ENCODE results near the gene ZFAND3.

ZFAND3 gene

GRCh38 chr6:38188677-38189335 lies 369.3 kb downstream of the ZFAND3 start:
- no peak overlapping the region for H3K4me3 ChIP-seq (ENCODE audit: control insufficient read depth, low read depth, low read length)
- no peak for TF ChIP-seq CTCF (conservative IDR thresholded peaks at IDR 0.05; ENCODE audit: control insufficient read depth, insufficient read depth, low read depth, low read length)
- DNase-seq (ENCODE audit: low read depth): no peak

GRCh38 chr6:38191418-38191817 lies 371.9 kb downstream of the ZFAND3 start:
- DNase-seq (ENCODE audit: low read depth): no peak
- H3K4me3 ChIP-seq (ENCODE audit: control insufficient read depth, low read depth, low read length): no peak overlapping the region
- TF ChIP-seq CTCF (conservative IDR thresholded peaks at IDR 0.05; ENCODE audit: control insufficient read depth, insufficient read depth, low read depth, low read length): no peak

- no peak for TF ChIP-seq CTCF (conservative IDR thresholded peaks at IDR 0.05; ENCODE audit: control insufficient read depth, insufficient read depth, low read depth, low read length)
- H3K4me3 ChIP-seq (ENCODE audit: control insufficient read depth, low read depth, low read length): no peak overlapping the region
- no peak for DNase-seq (ENCODE audit: low read depth)
These were observed 372.5 kb downstream of the ZFAND3 start for GRCh38 chr6:38192011-38192410.

- no peak for DNase-seq (ENCODE audit: low read depth)
- no peak for TF ChIP-seq CTCF (conservative IDR thresholded peaks at IDR 0.05; ENCODE audit: control insufficient read depth, insufficient read depth, low read depth, low read length)
- no peak overlapping the region for H3K4me3 ChIP-seq (ENCODE audit: control insufficient read depth, low read depth, low read length)
These were observed 373.0 kb downstream of the ZFAND3 start for GRCh38 chr6:38192487-38192886.

GRCh38 chr6:38193051-38193450 lies 373.5 kb downstream of the ZFAND3 start:
- no peak for DNase-seq (ENCODE audit: low read depth)
- no peak overlapping the region for H3K4me3 ChIP-seq (ENCODE audit: control insufficient read depth, low read depth, low read length)
- no peak for TF ChIP-seq CTCF (conservative IDR thresholded peaks at IDR 0.05; ENCODE audit: control insufficient read depth, insufficient read depth, low read depth, low read length)

GRCh38 chr6:38193481-38194281 lies 374.2 kb downstream of the ZFAND3 start:
- H3K4me3 ChIP-seq (ENCODE audit: control insufficient read depth, low read depth, low read length): no peak overlapping the region
- no peak for TF ChIP-seq CTCF (conservative IDR thresholded peaks at IDR 0.05; ENCODE audit: control insufficient read depth, insufficient read depth, low read depth, low read length)
- DNase-seq (ENCODE audit: low read depth): no peak
